NCI-H1092 (cell line): ENCODE results near the gene RAB25.
A peak's percentile ranks its signal among the peaks of the same experiment; 100 is the strongest.
"Not testable (repeated sequence)": the region's sequence is repeated elsewhere in the genome, so short reads cannot be mapped to it uniquely, and the experiment has no call there.

Experiments used
- DNase-seq: peaks from one replicate; lab custom pipeline; 2025; lab: John Stamatoyannopoulos, UW

The RAB25 gene

GRCh38 chr1:156102633-156103511 is 41.9 kb downstream of the RAB25 start:
- DNase-seq, result no peak

GRCh38 chr1:156103521-156103947 is 42.6 kb downstream of the RAB25 start:
- no peak for DNase-seq

GRCh38 chr1:156104065-156104810 is 43.3 kb downstream of the RAB25 start:
- DNase-seq, result peak; percentile 13

- no peak for DNase-seq
Observed at GRCh38 chr1:156104861-156105832, 44.2 kb downstream of the RAB25 start.

- no peak for DNase-seq
Observed at GRCh38 chr1:156106624-156107488, 45.9 kb downstream of the RAB25 start.

- no peak for DNase-seq
Observed at GRCh38 chr1:156108057-156108456, 47.1 kb downstream of the RAB25 start.

GRCh38 chr1:156108664-156109241 is 47.8 kb downstream of the RAB25 start:
- no peak for DNase-seq

- DNase-seq, result no peak
Observed at GRCh38 chr1:156110252-156110651, 49.3 kb downstream of the RAB25 start.

GRCh38 chr1:156111355-156111962 is 50.5 kb downstream of the RAB25 start:
- DNase-seq, result no peak

- DNase-seq, result no peak
Observed at GRCh38 chr1:156112276-156113137, 51.5 kb downstream of the RAB25 start.

GRCh38 chr1:156113282-156113950 is 52.5 kb downstream of the RAB25 start:
- no peak for DNase-seq

- peak; percentile 59 for DNase-seq
Observed at GRCh38 chr1:156114101-156114918, 53.4 kb downstream of the RAB25 start, which contains the start of gene LMNA. TSS of gene LMNA (plus strand) at chr1:156114711. CDS start at chr1:156114919, 208 bp downstream.

GRCh38 chr1:156114919-156115513 is 54.1 kb downstream of the RAB25 start:
- DNase-seq, result no peak

GRCh38 chr1:156115514-156116374 is 54.8 kb downstream of the RAB25 start:
- no peak for DNase-seq

- DNase-seq, result not testable (repeated sequence)
Observed at GRCh38 chr1:156116731-156117130, 55.8 kb downstream of the RAB25 start.
